Astrocyte (in vitro differentiated cells and primary cell): Measurements from ENCODE around the gene RAB8B. TPM values are rescaled to one million over a fixed set of nuclear protein-coding genes. Genes with fewer than 3 reads are reported as not detected.
A peak's percentile ranks its signal among the peaks of the same experiment; 100 is the strongest.

Source experiments
- DNase-seq: peaks from one replicate; pipeline ENCODE4 v3.0.0-alpha.2; 2010; ENCODE audit warnings: low read depth
- FAIRE-seq: peaks from 2 replicates; lab custom pipeline; 2011; peaks lifted over from hg19 to GRCh38; lab: Jason Lieb, UNC
- H2AFZ ChIP-seq: 2 replicates; pipeline ENCODE4 v1.6.0; 2012; ENCODE audit warnings: low read depth, low read length, inconsistent platforms
- H3K27ac ChIP-seq: 2 replicates; pipeline ENCODE4 v1.5.1; 2011; ENCODE audit warnings: low read depth, low read length, inconsistent platforms
- H3K27me3 ChIP-seq: 2 replicates; pipeline ENCODE4 v1.6.0; 2011; ENCODE audit warnings: low read length, inconsistent platforms; ENCODE audit not compliant: insufficient read depth
- H3K36me3 ChIP-seq: 2 replicates; pipeline ENCODE4 v1.5.1; 2011; ENCODE audit warnings: low read length, inconsistent platforms; ENCODE audit not compliant: insufficient read depth
- H3K4me1 ChIP-seq: 2 replicates; pipeline ENCODE4 v1.5.1; 2011; ENCODE audit warnings: low read length, inconsistent platforms; ENCODE audit not compliant: insufficient read depth
- H3K4me2 ChIP-seq: 2 replicates; pipeline ENCODE4 v1.6.0; 2012; ENCODE audit warnings: low read length, inconsistent platforms
- H3K4me3 ChIP-seq: 2 replicates; pipeline ENCODE4 v1.5.1; 2011; ENCODE audit warnings: low read depth, mild to moderate bottlenecking, low read length, inconsistent platforms; ENCODE audit not compliant: insufficient read depth
- H3K79me2 ChIP-seq: 2 replicates; pipeline ENCODE4 v1.6.0; 2012; ENCODE audit warnings: mild to moderate bottlenecking, low read length, inconsistent platforms; ENCODE audit not compliant: insufficient read depth
- H3K9ac ChIP-seq: 2 replicates; pipeline ENCODE4 v1.6.0; 2012; ENCODE audit warnings: mild to moderate bottlenecking, low read length, inconsistent platforms
- H3K9me3 ChIP-seq: 2 replicates; pipeline ENCODE4 v1.5.1; 2012; ENCODE audit warnings: low read depth, mild to moderate bottlenecking, low read length, inconsistent platforms; ENCODE audit not compliant: insufficient read depth
- H4K20me1 ChIP-seq: 2 replicates; pipeline ENCODE4 v1.6.0; 2012; ENCODE audit warnings: low read length, inconsistent platforms; ENCODE audit not compliant: insufficient read depth
- H3K27ac Mint-ChIP-seq: one replicate; pipeline ENCODE4 v1.8.0; 2021; ENCODE audit warnings: mild to moderate bottlenecking, mixed read lengths; ENCODE audit not compliant: unreplicated experiment
- H3K27me3 Mint-ChIP-seq: one replicate; pipeline ENCODE4 v1.8.0; 2021; ENCODE audit warnings: low read depth, mixed read lengths; ENCODE audit not compliant: unreplicated experiment
- H3K36me3 Mint-ChIP-seq: one replicate; pipeline ENCODE4 v1.8.0; 2021; ENCODE audit warnings: low read depth, mixed read lengths; ENCODE audit not compliant: unreplicated experiment
- H3K4me1 Mint-ChIP-seq: one replicate; pipeline ENCODE4 v1.8.0; 2021; ENCODE audit warnings: low read depth, mixed read lengths; ENCODE audit not compliant: unreplicated experiment
- H3K4me3 Mint-ChIP-seq: one replicate; pipeline ENCODE4 v1.8.0; 2021; ENCODE audit warnings: mild to moderate bottlenecking, moderate library complexity, mixed read lengths; ENCODE audit not compliant: unreplicated experiment
- H3K9me3 Mint-ChIP-seq: one replicate; pipeline ENCODE4 v1.8.0; 2021; ENCODE audit warnings: mild to moderate bottlenecking, mixed read lengths; ENCODE audit not compliant: unreplicated experiment
- CTCF ChIP-seq: IDR thresholded peaks from 2 replicates; pipeline ENCODE4 v1.5.1; 2011; ENCODE audit warnings: low read depth, mild to moderate bottlenecking, inconsistent platforms, low read length, moderate library complexity; ENCODE audit not compliant: insufficient read depth
- EZH2 ChIP-seq: IDR thresholded peaks from 2 replicates; pipeline ENCODE4 v1.6.1; 2012; ENCODE audit warnings: mild to moderate bottlenecking, low read length, inconsistent platforms; ENCODE audit not compliant: insufficient read depth
- total RNA-seq: library from RNA; stranded (reverse); gene quantifications from 2 replicates; pipeline ENCODE4 v1.2.1, GENCODE V29; 2021

The RAB8B gene
- total RNA-seq, 1 donor from 2014 or later: 49.3 TPM

DNA sequence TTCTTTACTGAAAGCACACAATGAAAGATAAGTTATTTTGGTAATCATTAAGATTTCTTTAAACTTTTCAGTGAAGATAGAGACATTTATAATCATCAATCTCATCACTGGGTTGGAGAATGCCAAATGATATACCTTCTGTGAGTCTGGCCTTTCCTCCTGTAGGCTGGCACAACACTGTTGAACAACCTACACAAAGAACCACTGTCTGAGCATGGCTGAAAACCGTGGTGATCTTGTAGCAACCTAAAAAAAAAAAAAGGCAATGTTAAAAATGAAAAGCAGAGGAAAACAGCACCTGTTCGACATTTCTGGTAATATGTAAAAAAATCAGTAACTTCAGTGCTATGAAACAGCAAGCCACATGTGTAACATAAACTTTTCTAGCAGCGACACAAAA is 33.9 kb upstream of the RAB8B start:
- no peak overlapping the region for H2AFZ ChIP-seq
- TF ChIP-seq CTCF (no peak), EZH2 (no peak)
- Mint-ChIP-seq H3K4me3 (peak overlapping the region; percentile 97), H3K4me1 (peaks cover 4% of the 10 kb centered on the region), H3K27ac (peak overlapping the region; percentile 98), H3K36me3 (peaks cover 15% of the 10 kb centered on the region), H3K27me3 (no peaks in the 10 kb centered on the region), H3K9me3 (no peaks in the 10 kb centered on the region)
- no peaks in the 10 kb centered on the region for H3K27me3 ChIP-seq
- DNase-seq: no peak
- peaks cover 27% of the 10 kb centered on the region for H4K20me1 ChIP-seq
- H3K9ac ChIP-seq: peak overlapping the region; percentile 96
- peak overlapping the region; percentile 86 for H3K4me2 ChIP-seq
- no peaks in the 10 kb centered on the region for H3K9me3 ChIP-seq
- H3K4me3 ChIP-seq: peak overlapping the region; percentile 98
- peaks cover 4% of the 10 kb centered on the region for H3K4me1 ChIP-seq
- H3K27ac ChIP-seq: peak overlapping the region; percentile 93
- FAIRE-seq: no peak
- peaks cover 53% of the 10 kb centered on the region for H3K79me2 ChIP-seq
- peaks cover 28% of the 10 kb centered on the region for H3K36me3 ChIP-seq

GRCh38 chr15:63156086-63156710 is 33.2 kb upstream of the RAB8B start:
- Histone ChIP-seq H3K9me3 (no peaks in the 10 kb centered on the region), H3K27me3 (no peaks in the 10 kb centered on the region), H3K9ac (peak overlapping the region; percentile 96), H3K27ac (peak overlapping the region; percentile 93), H3K4me3 (peak overlapping the region; percentile 98), H3K4me2 (peak overlapping the region; percentile 86), H3K79me2 (peaks cover 53% of the 10 kb centered on the region), H3K36me3 (peaks cover 28% of the 10 kb centered on the region), H2AFZ (no peak overlapping the region), H3K4me1 (peaks cover 4% of the 10 kb centered on the region), H4K20me1 (peaks cover 27% of the 10 kb centered on the region)
- FAIRE-seq (peak; percentile 69), DNase-seq (no peak)
- no peaks in the 10 kb centered on the region for H3K27me3 Mint-ChIP-seq
- peaks cover 15% of the 10 kb centered on the region for H3K36me3 Mint-ChIP-seq
- H3K9me3 Mint-ChIP-seq: no peaks in the 10 kb centered on the region
- H3K4me3 Mint-ChIP-seq: peak overlapping the region; percentile 97
- H3K4me1 Mint-ChIP-seq: peaks cover 4% of the 10 kb centered on the region
- peak overlapping the region; percentile 98 for H3K27ac Mint-ChIP-seq
- TF ChIP-seq CTCF (no peak), EZH2 (no peak)

DNA sequence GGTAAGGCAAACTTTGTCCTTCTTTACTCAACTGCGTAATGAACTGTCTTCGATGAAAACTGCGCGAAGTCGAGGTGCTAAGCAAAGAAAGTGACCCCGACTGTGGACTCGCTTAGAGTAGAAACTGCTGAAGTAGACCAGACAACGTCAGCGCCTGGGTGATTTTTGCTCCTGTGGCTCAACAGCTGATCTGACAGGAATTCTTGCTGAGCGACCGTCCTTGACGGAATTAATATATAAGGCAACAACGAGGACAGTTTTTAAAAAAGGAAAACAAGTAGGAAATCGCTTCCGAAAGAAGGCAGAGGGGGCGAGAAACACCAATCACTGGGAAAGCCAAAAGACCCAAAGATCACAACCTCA is 32.7 kb upstream of the RAB8B start:
- Histone ChIP-seq H3K27me3 (no peaks in the 10 kb centered on the region), H3K36me3 (peaks cover 24% of the 10 kb centered on the region), H3K4me3 (peak overlapping the region; percentile 98), H4K20me1 (peaks cover 23% of the 10 kb centered on the region), H3K4me1 (peaks cover 4% of the 10 kb centered on the region), H3K79me2 (peaks cover 50% of the 10 kb centered on the region), H2AFZ (no peak overlapping the region), H3K9me3 (no peaks in the 10 kb centered on the region), H3K27ac (peak overlapping the region; percentile 93), H3K4me2 (peak overlapping the region; percentile 86), H3K9ac (peak overlapping the region; percentile 96)
- Mint-ChIP-seq H3K36me3 (peaks cover 11% of the 10 kb centered on the region), H3K27me3 (no peaks in the 10 kb centered on the region), H3K4me1 (peaks cover 4% of the 10 kb centered on the region), H3K9me3 (no peaks in the 10 kb centered on the region), H3K27ac (peak overlapping the region; percentile 98), H3K4me3 (peak overlapping the region; percentile 97)
- DNase-seq (peak; percentile 36), FAIRE-seq (peak; percentile 64)
- TF ChIP-seq CTCF (no peak), EZH2 (no peak)
